Memory B cell (primary cell): ENCODE data around the gene LAMC3.

Experiments
- ATAC-seq: fragments of 150-1000 bp; cut with Tn5 transposase; 2 replicates; pipeline ENCODE4 v1.10.0; 2021; ENCODE audit warnings: low read depth, mild to moderate bottlenecking, moderate library complexity
- DNase-seq, 2 donors: peaks; one replicate each; pipeline ENCODE4 v3.0.0; 2022; ENCODE audit warnings: low spot score in 2 of 2
- H3K27ac Mint-ChIP-seq: one replicate; pipeline ENCODE4 v1.8.0; 2022; ENCODE audit warnings: mild to moderate bottlenecking, moderate library complexity, mixed read lengths
- H3K27me3 Mint-ChIP-seq: one replicate; pipeline ENCODE4 v1.8.0; 2022; ENCODE audit warnings: mixed read lengths
- H3K36me3 Mint-ChIP-seq: one replicate; pipeline ENCODE4 v1.8.0; 2022; ENCODE audit warnings: mild to moderate bottlenecking, mixed read lengths
- H3K4me1 Mint-ChIP-seq: one replicate; pipeline ENCODE4 v1.8.0; 2022; ENCODE audit warnings: mixed read lengths
- H3K4me3 Mint-ChIP-seq: one replicate; pipeline ENCODE4 v1.8.0; 2022; ENCODE audit warnings: mild to moderate bottlenecking, moderate library complexity, mixed read lengths
- H3K9me3 Mint-ChIP-seq: one replicate; pipeline ENCODE4 v1.8.0; 2022; ENCODE audit warnings: mixed read lengths

The LAMC3 gene

DNA sequence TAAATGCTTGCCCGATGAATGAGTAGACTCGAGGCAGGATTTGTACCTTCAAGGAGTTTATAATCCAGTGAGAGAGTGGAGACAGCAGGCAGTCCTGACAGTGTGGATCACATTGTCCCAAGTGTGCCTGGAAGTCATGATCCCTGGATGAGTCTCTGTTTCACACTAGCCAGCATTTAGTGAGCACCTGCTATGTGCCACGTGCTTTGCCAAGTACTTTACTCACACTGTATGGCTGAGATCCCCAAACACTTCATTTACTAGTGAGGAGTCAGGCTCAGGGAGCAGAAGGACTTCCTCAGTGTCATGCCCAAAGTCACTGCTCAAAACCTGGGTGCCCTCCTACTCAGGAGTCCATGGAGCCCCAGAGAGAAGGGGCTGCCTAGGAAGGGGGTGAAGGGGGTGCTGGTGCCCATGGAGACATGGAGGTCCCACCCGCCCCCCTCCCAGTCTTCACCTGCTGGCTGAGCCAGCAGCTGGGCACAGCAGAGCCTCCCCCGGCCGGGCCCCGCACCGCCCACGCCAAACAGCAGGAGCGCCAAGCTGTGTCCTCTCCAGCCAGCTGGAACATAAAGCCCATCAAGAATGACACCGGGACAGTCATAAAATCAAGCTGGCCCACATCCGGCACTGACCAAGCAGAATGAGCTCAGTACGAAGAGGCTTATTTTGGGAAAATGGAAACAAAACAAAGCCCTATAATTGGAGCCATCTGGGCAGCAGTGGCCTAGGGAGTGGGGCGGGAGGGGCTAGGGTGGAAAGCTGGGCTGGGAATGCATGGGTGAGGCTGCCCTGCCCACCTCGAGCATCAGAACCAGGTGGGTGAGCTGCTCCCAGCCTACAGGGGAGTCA is 10.6 kb downstream of the LAMC3 start:
- H3K36me3 Mint-ChIP-seq, result no peaks in the 10 kb centered on the region
- no peak for DNase-seq
- no peaks in the 10 kb centered on the region for H3K9me3 Mint-ChIP-seq
- no peak overlapping the region for H3K27ac Mint-ChIP-seq
- H3K4me1 Mint-ChIP-seq, result no peaks in the 10 kb centered on the region
- no peak overlapping the region for H3K4me3 Mint-ChIP-seq
- ATAC-seq, result no peak
- H3K27me3 Mint-ChIP-seq, result peaks cover 11% of the 10 kb centered on the region

DNA sequence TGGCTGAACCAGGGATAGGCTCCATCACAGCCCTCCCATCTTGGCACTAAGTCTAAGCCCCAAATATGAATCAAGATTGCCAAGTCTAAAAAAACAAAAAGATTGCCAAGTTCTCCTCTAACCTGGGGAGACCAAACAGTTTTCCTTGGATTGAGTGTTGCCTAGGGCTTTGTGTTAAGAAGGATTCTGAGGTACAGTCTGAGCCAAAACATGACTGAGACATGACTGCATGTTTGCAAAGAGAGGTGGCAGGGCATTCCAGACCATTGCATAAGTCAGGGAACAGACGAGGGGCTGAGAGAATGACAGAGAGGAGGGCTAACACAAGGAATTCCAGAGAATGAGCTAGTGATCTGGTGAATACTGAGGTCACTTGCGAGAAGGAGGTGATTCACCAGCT is 11.4 kb downstream of the LAMC3 start:
- no peak overlapping the region for H3K4me3 Mint-ChIP-seq
- H3K36me3 Mint-ChIP-seq, result no peaks in the 10 kb centered on the region
- no peak overlapping the region for H3K27ac Mint-ChIP-seq
- ATAC-seq (no peak), DNase-seq (no peak)
- no peaks in the 10 kb centered on the region for H3K4me1 Mint-ChIP-seq
- no peaks in the 10 kb centered on the region for H3K9me3 Mint-ChIP-seq
- peaks cover 16% of the 10 kb centered on the region for H3K27me3 Mint-ChIP-seq

DNA sequence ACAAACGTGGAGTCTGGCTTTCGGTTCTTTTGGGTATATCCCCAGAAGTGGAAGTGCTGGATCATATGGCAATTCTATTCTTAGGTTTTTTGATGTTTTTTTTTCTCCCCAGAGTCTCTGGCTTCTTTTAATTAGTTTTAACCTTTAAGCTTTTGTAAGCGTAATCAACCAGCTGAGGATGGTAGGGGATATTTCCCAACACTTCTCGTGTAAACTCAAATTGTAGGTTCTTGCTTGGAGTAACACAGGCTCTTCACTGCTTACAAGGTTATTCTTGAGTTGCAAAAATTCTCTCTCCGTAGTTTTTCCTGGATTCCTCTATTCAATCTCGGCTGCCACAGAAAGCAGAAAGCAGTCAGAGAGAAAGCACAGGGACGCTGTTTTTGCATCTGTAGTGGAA is 11.9 kb downstream of the LAMC3 start:
- peaks cover 18% of the 10 kb centered on the region for H3K27me3 Mint-ChIP-seq
- H3K4me1 Mint-ChIP-seq, result no peaks in the 10 kb centered on the region
- no peak for DNase-seq
- no peaks in the 10 kb centered on the region for H3K9me3 Mint-ChIP-seq
- no peak for ATAC-seq
- H3K36me3 Mint-ChIP-seq, result no peaks in the 10 kb centered on the region
- no peak overlapping the region for H3K27ac Mint-ChIP-seq
- H3K4me3 Mint-ChIP-seq, result no peak overlapping the region

DNA sequence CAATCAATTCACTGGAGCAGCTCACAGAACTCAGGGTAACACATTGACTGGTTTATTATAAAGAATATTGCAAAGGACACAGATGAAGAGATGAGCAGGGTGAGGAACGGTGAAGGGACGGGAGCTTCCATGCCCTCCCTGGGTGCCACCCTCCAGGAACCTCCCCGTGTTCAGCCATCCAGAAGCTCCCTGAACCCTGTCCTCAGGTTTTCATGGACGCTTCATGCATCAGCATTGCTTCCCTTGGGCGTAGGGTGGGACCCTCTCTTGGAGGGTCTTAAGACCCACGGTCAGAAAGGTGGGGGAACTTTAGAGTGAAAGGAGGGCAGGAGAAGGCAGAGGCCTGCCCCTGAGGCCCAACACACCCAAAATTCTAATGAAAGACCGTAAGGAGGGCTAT is 12.8 kb downstream of the LAMC3 start:
- H3K27ac Mint-ChIP-seq, result no peak overlapping the region
- H3K4me1 Mint-ChIP-seq, result no peaks in the 10 kb centered on the region
- no peak overlapping the region for H3K4me3 Mint-ChIP-seq
- peaks cover 15% of the 10 kb centered on the region for H3K27me3 Mint-ChIP-seq
- no peaks in the 10 kb centered on the region for H3K9me3 Mint-ChIP-seq
- ATAC-seq (no peak), DNase-seq (no peak)
- no peaks in the 10 kb centered on the region for H3K36me3 Mint-ChIP-seq

DNA sequence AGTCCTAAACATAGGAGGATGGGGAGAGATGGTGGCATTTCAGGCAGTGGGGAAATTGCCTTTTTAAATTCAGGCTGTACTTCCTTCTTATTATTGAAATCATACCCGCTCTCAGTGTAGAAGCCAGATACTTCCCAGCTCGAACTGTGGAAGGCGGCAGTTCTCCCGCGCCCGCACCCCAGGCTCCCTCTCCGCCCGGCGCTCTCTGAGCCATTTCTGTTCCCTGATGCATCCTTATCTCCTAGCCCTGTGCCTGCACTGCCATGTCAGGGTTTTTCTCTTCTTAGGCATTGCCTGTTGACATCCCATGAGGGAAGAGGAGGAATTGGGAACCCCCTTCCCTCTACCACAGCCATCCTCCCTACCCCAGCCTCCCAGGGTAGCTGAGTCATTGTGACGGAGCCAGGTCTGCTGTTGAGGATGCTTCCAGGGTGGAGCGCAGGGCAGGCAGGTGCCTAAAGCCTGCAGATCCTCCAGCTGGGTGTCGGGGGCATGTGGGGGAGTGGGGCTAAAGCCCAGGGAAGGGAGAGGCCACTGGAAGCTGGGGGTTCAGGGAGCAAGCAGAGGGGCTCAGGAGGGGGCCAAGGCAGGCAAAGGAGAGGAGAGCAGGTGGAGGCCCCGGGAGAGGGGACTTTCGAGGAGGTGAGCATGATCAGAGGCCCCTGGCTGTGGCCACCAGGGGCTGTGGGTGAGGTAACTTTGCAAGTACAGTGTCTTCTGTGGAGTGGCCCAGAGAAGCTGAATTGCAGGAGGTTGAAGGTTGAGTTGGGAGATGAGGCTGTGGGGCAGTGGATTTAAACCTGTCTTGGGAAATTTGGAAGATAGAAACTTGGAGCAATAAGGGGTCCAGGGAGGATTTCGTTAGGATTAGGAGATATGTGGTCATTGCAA is 16.2 kb downstream of the LAMC3 start:
- H3K4me3 Mint-ChIP-seq, result no peak overlapping the region
- DNase-seq (no peak), ATAC-seq (no peak)

DNA sequence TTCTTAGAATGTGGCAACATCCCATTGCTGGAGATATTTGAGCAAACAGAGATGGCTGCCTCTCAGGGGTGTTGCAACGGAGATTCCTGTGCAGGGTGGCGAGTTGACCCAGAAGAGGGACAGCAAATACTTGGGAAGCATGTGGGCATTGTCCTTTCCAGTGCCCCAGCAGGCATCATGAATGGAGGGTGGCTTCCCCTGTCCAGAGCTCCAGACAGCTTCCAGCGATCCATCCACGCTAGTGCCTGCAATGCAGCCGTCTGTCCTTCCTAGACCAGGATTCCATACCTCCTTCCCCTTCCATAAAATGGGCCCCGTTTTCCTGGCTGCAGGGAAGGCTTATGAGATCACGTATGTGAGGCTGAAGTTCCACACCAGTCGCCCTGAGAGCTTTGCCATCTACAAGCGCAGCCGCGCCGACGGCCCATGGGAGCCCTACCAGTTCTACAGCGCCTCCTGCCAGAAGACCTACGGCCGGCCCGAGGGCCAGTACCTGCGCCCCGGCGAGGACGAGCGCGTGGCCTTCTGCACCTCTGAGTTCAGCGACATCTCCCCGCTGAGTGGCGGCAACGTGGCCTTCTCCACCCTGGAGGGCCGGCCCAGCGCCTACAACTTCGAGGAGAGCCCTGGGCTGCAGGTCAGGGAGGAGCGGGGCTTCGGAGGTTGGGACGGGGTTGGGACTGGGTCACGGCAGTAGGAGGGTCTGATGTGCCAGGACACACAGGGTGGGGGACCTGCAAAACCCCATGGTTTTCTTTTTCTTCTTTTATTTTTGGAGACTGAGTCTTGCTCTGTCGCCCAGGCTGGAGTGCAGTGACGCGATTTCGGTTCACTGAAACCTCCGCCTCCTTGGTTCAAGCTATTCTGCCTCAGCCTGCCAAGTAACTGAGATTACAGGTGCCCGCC is 17.2 kb downstream of the LAMC3 start:
- peaks cover 10% of the 10 kb centered on the region for H3K27me3 Mint-ChIP-seq
- H3K9me3 Mint-ChIP-seq, result no peaks in the 10 kb centered on the region
- H3K4me1 Mint-ChIP-seq, result no peaks in the 10 kb centered on the region
- H3K4me3 Mint-ChIP-seq, result no peak overlapping the region
- H3K36me3 Mint-ChIP-seq, result no peaks in the 10 kb centered on the region
- no peak for ATAC-seq
- DNase-seq, result no peak
- H3K27ac Mint-ChIP-seq, result no peak overlapping the region

More for the DNA sequence above, 16.2 kb downstream of the LAMC3 start:
- no peaks in the 10 kb centered on the region for H3K4me1 Mint-ChIP-seq
- H3K36me3 Mint-ChIP-seq, result no peaks in the 10 kb centered on the region
- H3K9me3 Mint-ChIP-seq, result no peaks in the 10 kb centered on the region
- peaks cover 11% of the 10 kb centered on the region for H3K27me3 Mint-ChIP-seq
- H3K27ac Mint-ChIP-seq, result no peak overlapping the region

DNA sequence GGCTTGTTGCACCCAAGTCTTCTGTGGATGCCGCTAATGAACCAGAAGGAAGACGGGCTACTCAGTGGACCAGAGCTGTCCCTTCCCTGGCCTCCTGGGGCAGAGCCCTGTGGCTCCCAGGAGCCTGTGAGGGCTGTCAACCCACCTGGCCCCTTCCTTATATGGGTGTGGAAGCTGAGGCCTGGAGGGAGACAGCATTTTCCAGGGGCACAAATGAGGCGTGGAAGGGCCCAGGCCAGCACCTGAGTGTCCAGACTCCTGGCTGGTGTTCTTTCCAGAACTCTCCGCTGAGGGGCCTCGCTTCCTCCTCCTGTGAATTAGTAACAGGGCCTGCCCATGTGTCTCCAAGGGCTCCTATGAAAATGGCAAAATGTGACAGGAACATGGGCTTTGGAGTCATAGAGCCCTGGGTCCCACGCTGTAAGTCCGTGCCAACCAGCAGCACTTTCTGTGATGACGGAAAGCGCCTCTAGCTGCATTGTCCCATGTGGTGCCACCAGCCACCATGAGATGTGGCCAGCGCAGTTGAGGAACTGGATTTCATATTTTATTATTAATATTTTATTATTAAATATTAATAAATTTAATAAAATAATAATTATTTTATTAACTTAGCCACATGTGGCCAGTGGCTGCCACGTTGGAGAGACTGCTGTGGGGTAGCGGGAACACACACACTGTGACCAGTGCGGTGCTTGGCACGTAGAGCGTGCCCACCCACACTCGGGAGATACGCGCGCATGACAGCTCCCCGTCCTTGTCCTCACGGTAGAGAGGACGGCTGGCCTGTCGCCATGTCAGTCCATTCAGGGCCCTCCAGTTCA is 18.3 kb downstream of the LAMC3 start:
- peaks cover 10% of the 10 kb centered on the region for H3K27me3 Mint-ChIP-seq
- no peak overlapping the region for H3K4me3 Mint-ChIP-seq
- no peak overlapping the region for H3K27ac Mint-ChIP-seq
- peaks cover under 1% of the 10 kb centered on the region for H3K36me3 Mint-ChIP-seq
- H3K9me3 Mint-ChIP-seq, result no peaks in the 10 kb centered on the region
- ATAC-seq (no peak), DNase-seq (no peak)
- peaks cover under 1% of the 10 kb centered on the region for H3K4me1 Mint-ChIP-seq

DNA sequence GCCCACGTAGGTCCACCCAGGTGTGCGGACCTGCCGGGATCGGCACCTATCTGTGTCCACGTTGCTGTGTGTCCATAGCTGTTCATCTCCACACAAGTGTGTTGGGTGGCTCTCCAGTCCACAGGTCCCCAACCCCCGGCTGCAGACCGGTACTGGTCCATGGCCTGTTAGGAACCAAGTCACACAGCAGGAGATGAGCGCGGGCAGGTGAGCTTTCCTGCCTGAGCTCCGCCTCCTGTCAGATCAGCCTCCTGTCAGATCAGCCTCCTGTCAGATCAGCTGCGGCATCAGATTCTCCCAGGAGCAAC is 18.9 kb downstream of the LAMC3 start:
- H3K27ac Mint-ChIP-seq, result no peak overlapping the region
- no peak for DNase-seq
- H3K4me1 Mint-ChIP-seq, result peaks cover 3% of the 10 kb centered on the region
- peaks cover 3% of the 10 kb centered on the region for H3K36me3 Mint-ChIP-seq
- no peak overlapping the region for H3K4me3 Mint-ChIP-seq
- peaks cover 13% of the 10 kb centered on the region for H3K27me3 Mint-ChIP-seq
- no peaks in the 10 kb centered on the region for H3K9me3 Mint-ChIP-seq
- no peak for ATAC-seq

DNA sequence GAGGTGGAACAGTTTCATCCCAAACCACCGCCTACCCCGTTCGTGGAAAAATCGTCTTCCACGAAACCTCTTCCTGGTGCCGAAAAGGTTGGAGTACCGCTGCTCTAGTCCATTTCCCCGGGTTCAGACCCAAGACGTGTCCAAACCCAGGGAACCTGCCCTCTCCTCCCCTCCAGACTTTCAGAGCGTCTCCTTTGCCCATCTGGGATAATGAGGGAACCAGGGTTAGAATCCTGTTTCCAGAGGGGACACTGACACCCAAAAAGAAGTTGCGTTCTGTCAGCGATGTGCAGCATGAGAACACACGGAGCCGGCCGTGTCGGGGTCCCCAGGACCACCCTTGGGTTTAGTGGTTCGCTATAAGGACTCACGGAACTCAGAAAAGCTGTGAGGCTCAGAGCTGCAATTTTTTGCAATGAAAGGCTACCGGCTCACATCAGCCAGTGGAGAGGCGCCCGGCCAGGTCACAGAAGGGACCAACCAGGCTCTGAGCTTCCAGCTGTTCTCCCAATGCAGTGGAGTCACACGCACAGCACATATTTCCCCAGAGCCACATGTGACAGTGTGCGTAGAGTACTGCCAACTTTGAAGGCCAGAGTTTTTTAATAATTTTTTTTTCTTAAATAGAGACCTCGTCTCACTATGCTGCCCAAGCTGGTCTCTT is 19.4 kb downstream of the LAMC3 start:
- no peak overlapping the region for H3K27ac Mint-ChIP-seq
- H3K27me3 Mint-ChIP-seq, result peaks cover 15% of the 10 kb centered on the region
- no peak for DNase-seq
- H3K4me1 Mint-ChIP-seq, result peaks cover 3% of the 10 kb centered on the region
- no peaks in the 10 kb centered on the region for H3K9me3 Mint-ChIP-seq
- peaks cover 3% of the 10 kb centered on the region for H3K36me3 Mint-ChIP-seq
- H3K4me3 Mint-ChIP-seq, result no peak overlapping the region
- ATAC-seq, result no peak

DNA sequence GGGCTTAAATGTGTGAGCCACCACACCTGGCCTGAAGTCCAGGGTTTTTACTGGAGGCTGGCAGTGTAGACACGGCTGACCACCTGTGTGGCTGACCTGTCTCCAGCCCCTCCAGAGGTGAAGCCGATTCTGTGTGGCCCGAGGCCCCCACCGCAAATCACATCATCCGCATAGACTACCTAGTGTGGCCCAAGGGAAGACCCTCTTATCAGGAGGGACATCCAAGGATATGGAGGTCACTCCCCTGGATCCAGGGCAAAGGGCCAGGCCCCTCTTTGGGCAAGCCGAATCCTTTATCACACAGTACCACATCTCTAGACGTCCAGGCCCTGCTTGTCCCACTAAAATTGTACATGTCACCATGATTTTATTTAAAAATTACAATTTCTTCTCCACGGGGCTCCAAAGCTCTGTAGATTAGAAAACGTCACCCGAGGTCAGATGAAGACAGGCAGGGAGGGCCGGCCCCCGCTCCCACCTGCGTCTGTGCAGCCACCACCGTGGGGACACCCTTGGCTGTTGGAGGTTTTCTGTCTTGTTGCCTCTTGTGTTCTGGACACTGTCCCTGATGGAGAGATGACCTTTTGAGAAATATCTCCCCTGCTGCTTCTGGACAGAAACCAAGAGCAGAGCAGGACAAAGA is 20.1 kb downstream of the LAMC3 start:
- H3K4me1 Mint-ChIP-seq, result peaks cover 3% of the 10 kb centered on the region
- no peaks in the 10 kb centered on the region for H3K9me3 Mint-ChIP-seq
- no peak overlapping the region for H3K4me3 Mint-ChIP-seq
- ATAC-seq (no peak), DNase-seq (no peak)
- H3K27ac Mint-ChIP-seq, result no peak overlapping the region
- H3K36me3 Mint-ChIP-seq, result peaks cover 3% of the 10 kb centered on the region
- peaks cover 19% of the 10 kb centered on the region for H3K27me3 Mint-ChIP-seq

DNA sequence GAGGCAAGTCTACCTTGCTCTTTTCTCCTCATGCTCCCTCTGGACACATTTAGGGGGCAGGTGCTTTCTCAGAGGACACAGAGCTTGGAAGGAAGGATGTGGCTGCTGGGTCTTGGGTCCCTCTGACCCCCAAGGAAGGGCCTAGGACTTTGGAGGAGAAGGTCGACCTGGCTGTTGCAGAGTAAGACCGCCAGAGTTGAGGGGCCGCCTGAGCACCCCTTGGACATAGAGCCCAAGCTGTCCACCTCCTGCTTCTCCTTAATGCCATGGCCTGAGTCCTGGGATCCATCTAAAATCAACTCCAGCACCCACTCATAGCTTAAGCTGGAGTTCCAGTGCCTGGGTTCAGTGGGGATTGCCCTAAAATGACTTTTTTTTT is 20.6 kb downstream of the LAMC3 start:
- Mint-ChIP-seq H3K4me1 (peaks cover 3% of the 10 kb centered on the region), H3K27me3 (peaks cover 19% of the 10 kb centered on the region), H3K9me3 (no peaks in the 10 kb centered on the region), H3K4me3 (no peak overlapping the region), H3K36me3 (peaks cover 3% of the 10 kb centered on the region), H3K27ac (no peak overlapping the region)
- DNase-seq, result no peak
- no peak for ATAC-seq

DNA sequence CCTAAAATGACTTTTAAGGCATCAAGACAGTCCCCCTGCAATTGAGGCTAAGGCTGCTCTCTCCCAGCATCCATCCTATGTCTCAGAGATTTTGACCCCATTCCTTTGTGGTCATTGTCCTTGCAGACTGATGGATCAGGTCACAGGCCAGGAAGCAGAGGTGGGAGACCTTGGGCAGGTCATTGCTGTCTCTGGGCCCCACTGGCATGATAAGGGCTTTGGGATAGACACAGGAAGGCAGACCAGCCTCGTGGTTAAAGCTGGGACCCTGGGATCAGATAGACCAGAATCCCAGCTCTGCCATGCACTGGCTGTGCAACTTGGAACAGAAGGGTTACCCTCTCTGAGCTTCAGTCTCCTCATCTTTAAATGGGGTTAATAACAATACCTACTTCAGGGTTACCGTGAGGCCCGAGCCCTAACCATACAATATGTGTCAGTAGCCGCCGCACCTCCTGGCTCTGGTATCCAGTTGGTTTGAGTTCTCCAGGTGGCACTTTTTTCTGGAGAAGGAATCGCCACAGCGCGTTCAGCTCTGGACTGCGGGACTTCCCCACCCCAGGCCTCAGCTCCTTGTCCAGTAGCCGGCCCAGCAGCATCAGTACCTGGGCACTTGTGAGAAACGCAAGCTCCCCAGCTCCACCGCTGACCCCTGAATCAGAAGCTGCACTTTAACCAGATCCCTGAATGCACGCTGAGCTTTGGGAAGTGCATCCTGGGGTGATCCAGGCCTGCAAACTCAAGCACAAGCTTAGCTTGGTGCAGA is 21.4 kb downstream of the LAMC3 start:
- Mint-ChIP-seq H3K9me3 (no peaks in the 10 kb centered on the region), H3K27me3 (peaks cover 16% of the 10 kb centered on the region), H3K36me3 (peaks cover 3% of the 10 kb centered on the region), H3K27ac (no peak overlapping the region), H3K4me3 (no peak overlapping the region), H3K4me1 (peaks cover 3% of the 10 kb centered on the region)
- ATAC-seq (no peak), DNase-seq (no peak)
